CD4-positive, alpha-beta T cell (primary cell): ENCODE results near the gene MCOLN1. TPM values are rescaled to one million over a fixed set of nuclear protein-coding genes. Genes with fewer than 3 reads are reported as not detected.

Source experiments
- ATAC-seq: fragments of 200-7000 bp; cut with Tn5 transposase; one replicate; pipeline ENCODE4 v1.10.0; 2022; ENCODE audit warnings: mild to moderate bottlenecking; ENCODE audit not compliant: poor library complexity
- CTCF ChIA-PET: fragments of 350-600 bp; sonication (Branson Sonifier 250); formaldehyde crosslinking; loops from one replicate; lab custom pipeline; 2021; ENCODE audit warnings: antibody characterized with exemption, inconsistent platforms; lab: Charles Lee
- POLR2A ChIA-PET: fragments of 350-600 bp; sonication (Branson Sonifier 250); formaldehyde crosslinking; loops from one replicate; lab custom pipeline; 2021; ENCODE audit warnings: antibody characterized with exemption, inconsistent platforms; lab: Charles Lee
- DNase-seq, 14 experiments: peaks; one replicate each; pipeline ENCODE4 v3.0.0-alpha.2; 2013 to 2020; ENCODE audit warnings: mixed read lengths in 2 of 14
- H3K27ac ChIP-seq, 2 donors: one replicate each; pipeline versions ENCODE4 v1.5.1 to v1.7.0; 2013; ENCODE audit warnings: low read length in 2 of 2, low read depth in 1 of 2, mild to moderate bottlenecking in 1 of 2
- H3K27me3 ChIP-seq, 2 experiments: 1 replicate in 1 of 2; 2 replicates in 1 of 2; pipeline versions ENCODE4 v1.6.1 to v1.7.0; 2013; ENCODE audit warnings: low read length in 2 of 2, control low read depth in 1 of 2, mild to moderate bottlenecking in 1 of 2, moderate library complexity in 1 of 2; ENCODE audit not compliant: insufficient read depth in 2 of 2, control insufficient read depth in 1 of 2
- H3K36me3 ChIP-seq: one replicate; pipeline ENCODE4 v1.6.1; 2013; ENCODE audit warnings: low read length, control low read depth; ENCODE audit not compliant: insufficient read depth
- H3K4me1 ChIP-seq: one replicate; pipeline ENCODE4 v1.6.1; 2013; ENCODE audit warnings: low read length, control low read depth; ENCODE audit not compliant: insufficient read depth
- H3K4me3 ChIP-seq: one replicate; pipeline ENCODE4 v1.5.1; 2013; ENCODE audit warnings: mild to moderate bottlenecking, low read length, moderate library complexity
- H3K9me3 ChIP-seq, 2 experiments: 1 replicate in 1 of 2; 2 replicates in 1 of 2; pipeline versions ENCODE4 v1.6.1 to v1.7.0; 2013; ENCODE audit warnings: low read length in 2 of 2, mild to moderate bottlenecking in 2 of 2, control low read depth in 1 of 2, moderate library complexity in 1 of 2; ENCODE audit not compliant: control insufficient read depth in 1 of 2, insufficient read depth in 1 of 2
- H3K27ac Mint-ChIP-seq: one replicate; pipeline ENCODE4 v1.8.0; 2020; ENCODE audit warnings: mixed read lengths
- H3K27me3 Mint-ChIP-seq: one replicate; pipeline ENCODE4 v1.8.0; 2021; ENCODE audit warnings: mixed read lengths
- H3K36me3 Mint-ChIP-seq: one replicate; pipeline ENCODE4 v1.8.0; 2021; ENCODE audit warnings: low read depth, mixed read lengths
- H3K4me1 Mint-ChIP-seq: one replicate; pipeline ENCODE4 v1.8.0; 2021; ENCODE audit warnings: low read depth, mixed read lengths
- H3K4me3 Mint-ChIP-seq: one replicate; pipeline ENCODE4 v1.8.0; 2020; ENCODE audit warnings: mild to moderate bottlenecking, mixed read lengths
- H3K9me3 Mint-ChIP-seq: one replicate; pipeline ENCODE4 v1.8.0; 2020; ENCODE audit warnings: mixed read lengths
- CTCF ChIP-seq: fragments of 200-600 bp; IDR thresholded peaks from one replicate; pipeline ENCODE4 v1.8.0; 2022; ENCODE audit warnings: antibody characterized with exemption, mild to moderate bottlenecking
- intact Hi-C, 2 experiments: fragments of 100-400 bp; cut with DNase I in 1 of 2; cut with micrococcal nuclease in 1 of 2; formaldehyde crosslinking; loops; one replicate each; pipeline versions ENCODE4 v1.15.1 to v1.9.0; 2023 to 2025; cut with DNase I, micrococcal nuclease
- total RNA-seq, 174 experiments: library from RNA in 2 of 174; stranded (reverse) in 2 of 174; gene quantifications; one replicate each; pipeline ENCODE4 v1.2.3 and lab custom pipeline; 2021 to 2026

MCOLN1 gene
- total RNA-seq, 2 experiments from 2014 or later: 7.9 to 8.8 TPM

DNA sequence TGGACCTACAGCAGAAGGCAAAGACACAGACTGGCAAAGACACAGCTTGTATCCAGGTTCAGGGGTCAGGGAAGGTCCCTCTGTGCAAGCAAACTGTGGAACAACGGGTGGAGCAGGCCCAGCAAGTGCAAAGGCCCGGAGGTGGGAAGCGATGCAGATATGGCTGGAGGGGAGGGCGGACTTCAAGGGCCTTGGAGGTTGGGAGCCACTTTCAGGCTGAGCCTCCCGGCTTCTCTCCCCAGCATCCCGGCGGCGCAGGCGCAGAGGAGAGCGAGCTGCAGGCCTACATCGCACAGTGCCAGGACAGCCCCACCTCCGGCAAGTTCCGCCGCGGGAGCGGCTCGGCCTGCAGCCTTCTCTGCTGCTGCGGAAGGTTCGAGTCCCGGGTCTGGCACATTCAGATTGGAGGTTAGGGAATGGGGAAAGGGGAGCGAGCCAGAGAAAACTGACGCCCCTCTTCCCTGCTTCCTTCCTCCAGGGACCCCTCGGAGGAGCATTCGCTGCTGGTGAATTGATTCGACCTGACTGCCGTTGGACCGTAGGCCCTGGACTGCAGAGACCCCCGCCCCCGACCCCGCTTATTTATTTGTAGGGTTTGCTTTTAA lies 11.0 kb downstream of the MCOLN1 start:
- ATAC-seq: no peak
- H3K27me3 Mint-ChIP-seq: no peaks in the 10 kb centered on the region
- no peaks in the 10 kb centered on the region for H3K36me3 ChIP-seq
- CTCF ChIA-PET: interaction anchor here (0.8 kb wide), 1 partner anchor 11 kb away, joined by 3 read pairs; the partner anchor contains the start of gene MCOLN1
- peak overlapping the region; percentile 93 for H3K4me3 ChIP-seq
- no peaks in the 10 kb centered on the region for H3K9me3 ChIP-seq
- H3K27ac ChIP-seq: no peak overlapping the region
- H3K4me1 Mint-ChIP-seq: peaks cover 29% of the 10 kb centered on the region
- POLR2A ChIA-PET: interaction anchor here (2.6 kb wide), 1 partner anchor 11 kb away, joined by 18 read pairs; the partner anchor contains the start of gene MCOLN1
- peak overlapping the region; percentile 87 for H3K27ac Mint-ChIP-seq
- DNase-seq: peak in 1 of 14 experiments; percentile 42
- H3K9me3 Mint-ChIP-seq: no peaks in the 10 kb centered on the region
- intact Hi-C loops: loop anchor here in 1 of 2 experiments (2.0 to 10.0 kb wide), 3 partner anchors 339 to 796 kb away; partner anchors contain the start of genes GPR108, MAP2K7 and TRIP10
- H3K27me3 ChIP-seq: no peaks in the 10 kb centered on the region
- H3K4me1 ChIP-seq: peaks cover 40% of the 10 kb centered on the region
- peak overlapping the region; percentile 98 for H3K4me3 Mint-ChIP-seq
- peaks cover 21% of the 10 kb centered on the region for H3K36me3 Mint-ChIP-seq
- TF ChIP-seq CTCF: no peak

DNA sequence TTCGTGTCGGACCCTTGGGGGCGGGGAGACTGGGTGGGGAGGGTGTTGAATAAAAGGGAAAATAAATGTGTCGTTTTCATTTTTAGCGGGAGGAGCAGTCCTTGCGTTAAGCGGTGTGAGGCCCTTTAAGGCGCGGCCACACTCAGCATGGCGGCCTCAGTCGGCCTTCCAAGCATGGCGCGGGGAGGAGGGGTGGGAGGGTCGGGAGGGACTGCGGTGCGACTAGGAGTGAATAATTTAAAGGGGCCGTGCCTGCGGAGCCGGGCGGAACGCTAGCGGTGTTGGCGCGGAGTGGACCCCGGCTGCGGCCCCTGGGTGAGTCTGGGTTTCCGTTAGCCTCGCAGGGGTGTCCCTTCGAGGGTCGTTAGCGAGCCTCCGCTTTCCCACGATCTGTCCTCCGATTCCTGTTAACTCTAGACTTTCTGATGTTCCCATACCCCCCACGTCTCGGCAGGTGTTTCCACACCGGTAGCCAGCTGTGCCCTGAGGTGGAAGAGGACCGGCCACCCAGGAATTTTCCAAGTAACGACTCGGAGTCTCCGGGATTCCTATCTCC lies 11.6 kb downstream of the MCOLN1 start:
- Histone ChIP-seq H3K27me3 (no peaks in the 10 kb centered on the region), H3K4me3 (peak overlapping the region; percentile 93), H3K4me1 (peaks cover 40% of the 10 kb centered on the region), H3K27ac (peak overlapping the region; percentile 67 to 79), H3K36me3 (peaks cover 4% of the 10 kb centered on the region), H3K9me3 (no peaks in the 10 kb centered on the region)
- CTCF ChIA-PET: interaction anchor here (1.1 to 2.1 kb wide), 3 partner anchors 11 to 396 kb away, joined by 3 to 10 read pairs (median 5); partner anchors contain the start of gene MCOLN1
- H3K27ac Mint-ChIP-seq: peak overlapping the region; percentile 87
- H3K36me3 Mint-ChIP-seq: peaks cover 27% of the 10 kb centered on the region
- DNase-seq (peak; percentile 73 to 92 (median 82)), ATAC-seq (peak; percentile 59)
- H3K4me1 Mint-ChIP-seq: peaks cover 29% of the 10 kb centered on the region
- TF ChIP-seq CTCF: no peak
- POLR2A ChIA-PET: interaction anchor here (0.6 to 3.2 kb wide), 4 partner anchors 11 to 373 kb away, joined by 3 to 50 read pairs (median 4); partner anchors contain the start of genes MAP2K7 and MCOLN1
- H3K9me3 Mint-ChIP-seq: no peaks in the 10 kb centered on the region
- no peaks in the 10 kb centered on the region for H3K27me3 Mint-ChIP-seq
- intact Hi-C loops: loop anchor here (1.0 to 10.0 kb wide), 7 partner anchors 12 to 1171 kb away; partner anchors contain the start of genes MCOLN1 (in 2 of the 2), GPR108 (in 1 of the 2), MAP2K7 (in 1 of the 2) and PEX11G (in 1 of the 2)
- H3K4me3 Mint-ChIP-seq: peak overlapping the region; percentile 98

GRCh38 chr19:7534531-7535046 lies 12.2 kb downstream of the MCOLN1 start:
- H3K27me3 Mint-ChIP-seq: no peaks in the 10 kb centered on the region
- POLR2A ChIA-PET: interaction anchor here (0.6 to 3.2 kb wide), 4 partner anchors 12 to 374 kb away, joined by 3 to 50 read pairs (median 4); partner anchors contain the start of genes MAP2K7 and MCOLN1
- Histone ChIP-seq H3K4me1 (peaks cover 40% of the 10 kb centered on the region), H3K27ac (peak overlapping the region; percentile 67 to 79), H3K27me3 (no peaks in the 10 kb centered on the region), H3K4me3 (peak overlapping the region; percentile 93), H3K9me3 (no peaks in the 10 kb centered on the region), H3K36me3 (peaks cover 4% of the 10 kb centered on the region)
- peak overlapping the region; percentile 87 for H3K27ac Mint-ChIP-seq
- peak; percentile 7 for ATAC-seq
- peak overlapping the region; percentile 98 for H3K4me3 Mint-ChIP-seq
- peaks cover 27% of the 10 kb centered on the region for H3K36me3 Mint-ChIP-seq
- peaks cover 29% of the 10 kb centered on the region for H3K4me1 Mint-ChIP-seq
- no peak for TF ChIP-seq CTCF
- peak in 3 of 14 experiments; percentile 38 to 60 (median 54) for DNase-seq
- H3K9me3 Mint-ChIP-seq: no peaks in the 10 kb centered on the region
- intact Hi-C loops: loop anchor here (1.0 to 10.0 kb wide), 7 partner anchors 12 to 1172 kb away; partner anchors contain the start of genes MCOLN1 (in 2 of the 2), GPR108 (in 1 of the 2), MAP2K7 (in 1 of the 2) and PET100 (in 1 of the 2)
- CTCF ChIA-PET: interaction anchor here (1.1 to 2.1 kb wide), 3 partner anchors 12 to 395 kb away, joined by 3 to 10 read pairs (median 5); partner anchors contain the start of gene MCOLN1
